ENCODE results near the gene WASL. TPM values are rescaled to one million over a fixed set of nuclear protein-coding genes. Genes with fewer than 3 reads are reported as not detected.

Gene WASL
- total RNA-seq, 4 donors from 2014 or later, result 30.0 to 45.7 (median 32.2) TPM

GRCh38 chr7:123763191-123763661 lies 14.4 kb upstream of the WASL start:
- TF ChIP-seq CTCF (IDR thresholded peaks at IDR 0.05; ENCODE audit: low read depth), result no peak

- TF ChIP-seq CTCF (IDR thresholded peaks at IDR 0.05; ENCODE audit: low read depth), result no peak
These were observed 12.9 kb upstream of the WASL start for GRCh38 chr7:123761729-123762128.

GRCh38 chr7:123757095-123757494 lies 8.3 kb upstream of the WASL start:
- no peak for TF ChIP-seq CTCF (IDR thresholded peaks at IDR 0.05; ENCODE audit: low read depth)

GRCh38 chr7:123755338-123755737 lies 6.5 kb upstream of the WASL start:
- TF ChIP-seq CTCF (IDR thresholded peaks at IDR 0.05; ENCODE audit: low read depth), result no peak

GRCh38 chr7:123754271-123754871 lies 5.6 kb upstream of the WASL start:
- TF ChIP-seq CTCF (IDR thresholded peaks at IDR 0.05; ENCODE audit: low read depth), result no peak

DNA sequence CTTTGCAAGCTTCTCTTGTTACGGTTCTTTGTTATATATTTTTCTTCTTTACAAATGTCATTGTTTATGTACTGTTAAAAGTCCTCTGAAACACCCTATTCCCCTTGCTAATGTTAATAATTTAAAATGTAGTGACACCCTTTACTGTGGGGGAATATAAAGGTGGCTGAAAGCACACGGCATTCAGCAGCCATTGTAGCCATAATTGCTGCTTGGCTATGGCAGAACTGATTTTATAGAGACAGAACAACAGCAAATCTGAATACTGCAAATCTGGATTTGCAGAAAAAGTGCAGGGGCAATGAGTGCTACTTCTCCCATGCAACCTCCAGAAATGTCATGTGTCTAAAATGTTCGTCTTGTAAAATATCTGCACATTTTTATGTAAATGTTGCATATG lies 3.7 kb upstream of the WASL start:
- TF ChIP-seq CTCF (IDR thresholded peaks at IDR 0.05; ENCODE audit: low read depth), result no peak

GRCh38 chr7:123751821-123752220 lies 3.0 kb upstream of the WASL start:
- TF ChIP-seq CTCF (IDR thresholded peaks at IDR 0.05; ENCODE audit: low read depth), result no peak

Measured in subcutaneous adipose tissue (tissue), 4 donors.